IPS DF 6.9 (cell line): ENCODE results near the gene TENM3.

Experiments used
- DNase-seq: peaks from one replicate; pipeline ENCODE4 v3.0.0-alpha.2; 2013; ENCODE audit warnings: low read depth, low spot score
- H3K27ac ChIP-seq: one replicate; pipeline ENCODE4 v1.5.1; 2013; ENCODE audit warnings: low read length, control low read depth
- H3K27me3 ChIP-seq: 2 replicates; pipeline ENCODE4 v1.6.1; 2013; ENCODE audit warnings: mild to moderate bottlenecking, low read length; ENCODE audit not compliant: control insufficient read depth, insufficient read depth
- H3K36me3 ChIP-seq: 2 replicates; pipeline ENCODE4 v1.6.1; 2013; ENCODE audit warnings: low read length; ENCODE audit not compliant: control insufficient read depth, insufficient read depth
- H3K4me1 ChIP-seq: 2 replicates; pipeline ENCODE4 v1.6.1; 2013; ENCODE audit warnings: low read length; ENCODE audit not compliant: control insufficient read depth, insufficient read depth
- H3K4me3 ChIP-seq: 2 replicates; pipeline ENCODE4 v1.5.1; 2013; ENCODE audit warnings: mild to moderate bottlenecking, low read length
- H3K9me3 ChIP-seq: 2 replicates; pipeline ENCODE4 v1.6.1; 2013; ENCODE audit warnings: low read length, inconsistent platforms; ENCODE audit not compliant: control insufficient read depth, insufficient read depth
- WGBS: extraction: QIAGEN DNeasy Blood & Tissue Kit; methylation state at CpG from one replicate; pipeline ENCODE4 v1.1.7; 2013; ENCODE audit warnings: mixed read lengths, missing lambda C conversion rate; ENCODE audit not compliant: insufficient read length, insufficient coverage; 5-methylcytosine and 5-hydroxymethylcytosine counted together

The TENM3 gene

GRCh38 chr4:182306792-182307507 lies 63.7 kb downstream of the TENM3 start:
- Histone ChIP-seq H3K27me3 (no peaks in the 10 kb centered on the region), H3K27ac (no peak overlapping the region), H3K4me3 (no peak overlapping the region), H3K36me3 (no peaks in the 10 kb centered on the region), H3K4me1 (no peaks in the 10 kb centered on the region), H3K9me3 (no peaks in the 10 kb centered on the region)
- WGBS, result 100% methylated on average over 1 of the region's 4 CpGs
- no peak for DNase-seq

GRCh38 chr4:182307746-182308145 lies 64.5 kb downstream of the TENM3 start:
- Histone ChIP-seq H3K9me3 (no peaks in the 10 kb centered on the region), H3K4me3 (no peak overlapping the region), H3K4me1 (no peaks in the 10 kb centered on the region), H3K36me3 (no peaks in the 10 kb centered on the region), H3K27ac (no peak overlapping the region), H3K27me3 (no peaks in the 10 kb centered on the region)
- DNase-seq, result no peak
- WGBS, result no CpG with 5 or more reads among the region's 2 CpGs

GRCh38 chr4:182309877-182310276 lies 66.7 kb downstream of the TENM3 start:
- WGBS, result no CpG with 5 or more reads among the region's 1 CpG
- Histone ChIP-seq H3K27ac (no peak overlapping the region), H3K4me3 (no peak overlapping the region), H3K9me3 (no peaks in the 10 kb centered on the region), H3K36me3 (no peaks in the 10 kb centered on the region), H3K4me1 (no peaks in the 10 kb centered on the region), H3K27me3 (no peaks in the 10 kb centered on the region)
- no peak for DNase-seq

GRCh38 chr4:182310316-182310715 lies 67.1 kb downstream of the TENM3 start:
- Histone ChIP-seq H3K27me3 (no peaks in the 10 kb centered on the region), H3K27ac (no peak overlapping the region), H3K4me3 (no peak overlapping the region), H3K4me1 (no peaks in the 10 kb centered on the region), H3K9me3 (no peaks in the 10 kb centered on the region), H3K36me3 (no peaks in the 10 kb centered on the region)
- no CpG with 5 or more reads among the region's 5 CpGs for WGBS
- no peak for DNase-seq

GRCh38 chr4:182310962-182311361 lies 67.8 kb downstream of the TENM3 start:
- no peaks in the 10 kb centered on the region for H3K27me3 ChIP-seq
- WGBS, result no CpG with 5 or more reads among the region's 3 CpGs
- DNase-seq, result no peak
- H3K4me1 ChIP-seq, result no peaks in the 10 kb centered on the region
- H3K27ac ChIP-seq, result no peak overlapping the region
- H3K36me3 ChIP-seq, result no peaks in the 10 kb centered on the region
- no peak overlapping the region for H3K4me3 ChIP-seq
- H3K9me3 ChIP-seq, result no peaks in the 10 kb centered on the region

GRCh38 chr4:182314537-182314936 lies 71.3 kb downstream of the TENM3 start:
- Histone ChIP-seq H3K27me3 (no peaks in the 10 kb centered on the region), H3K9me3 (no peaks in the 10 kb centered on the region), H3K4me3 (no peak overlapping the region), H3K36me3 (no peaks in the 10 kb centered on the region), H3K4me1 (no peaks in the 10 kb centered on the region), H3K27ac (no peak overlapping the region)
- no peak for DNase-seq
- WGBS, result no CpG with 5 or more reads among the region's 2 CpGs

GRCh38 chr4:182318256-182318655 lies 75.1 kb downstream of the TENM3 start:
- no peak overlapping the region for H3K4me3 ChIP-seq
- H3K27me3 ChIP-seq, result no peaks in the 10 kb centered on the region
- DNase-seq, result no peak
- no peak overlapping the region for H3K27ac ChIP-seq
- 0 out of 2 replicates have a peak, but pooled peaks cover 2% of the 10 kb centered on the region for H3K4me1 ChIP-seq
- no peaks in the 10 kb centered on the region for H3K36me3 ChIP-seq
- no peaks in the 10 kb centered on the region for H3K9me3 ChIP-seq
- no CpG with 5 or more reads among the region's 1 CpG for WGBS

GRCh38 chr4:182320092-182320491 lies 76.9 kb downstream of the TENM3 start:
- no peak for DNase-seq
- Histone ChIP-seq H3K36me3 (no peaks in the 10 kb centered on the region), H3K27me3 (no peaks in the 10 kb centered on the region), H3K4me1 (0 out of 2 replicates have a peak, but pooled peaks cover 2% of the 10 kb centered on the region), H3K4me3 (no peak overlapping the region), H3K9me3 (no peaks in the 10 kb centered on the region), H3K27ac (no peak overlapping the region)
- no CpG with 5 or more reads among the region's 6 CpGs for WGBS

- Histone ChIP-seq H3K9me3 (no peaks in the 10 kb centered on the region), H3K27ac (no peak overlapping the region), H3K4me3 (no peak overlapping the region), H3K36me3 (no peaks in the 10 kb centered on the region), H3K4me1 (0 out of 2 replicates have a peak, but pooled peaks cover 2% of the 10 kb centered on the region), H3K27me3 (no peaks in the 10 kb centered on the region)
- WGBS, result no CpG with 5 or more reads among the region's 3 CpGs
- DNase-seq, result no peak
Measured at GRCh38 chr4:182320580-182320979, 77.4 kb downstream of the TENM3 start.

- no peak overlapping the region for H3K4me3 ChIP-seq
- WGBS, result no CpG with 5 or more reads among the region's 10 CpGs
- no peaks in the 10 kb centered on the region for H3K36me3 ChIP-seq
- H3K9me3 ChIP-seq, result no peaks in the 10 kb centered on the region
- no peaks in the 10 kb centered on the region for H3K27me3 ChIP-seq
- H3K4me1 ChIP-seq, result 0 out of 2 replicates have a peak, but pooled peaks cover 2% of the 10 kb centered on the region
- H3K27ac ChIP-seq, result no peak overlapping the region
- DNase-seq, result no peak
Measured at GRCh38 chr4:182324282-182324681, 81.1 kb downstream of the TENM3 start.

GRCh38 chr4:182325397-182325796 lies 82.2 kb downstream of the TENM3 start:
- WGBS, result no CpG with 5 or more reads among the region's 3 CpGs
- Histone ChIP-seq H3K36me3 (no peaks in the 10 kb centered on the region), H3K4me1 (0 out of 2 replicates have a peak, but pooled peaks cover 2% of the 10 kb centered on the region), H3K4me3 (no peak overlapping the region), H3K9me3 (no peaks in the 10 kb centered on the region), H3K27me3 (no peaks in the 10 kb centered on the region), H3K27ac (no peak overlapping the region)
- DNase-seq, result no peak
